GM21526 (cell line): Measurements from ENCODE around the gene KANK3.
"Not testable (repeated sequence)": the region's sequence is repeated elsewhere in the genome, so short reads cannot be mapped to it uniquely, and the experiment has no call there.

Source experiments
- ATAC-seq: cut with Tn5 transposase; IDR thresholded peaks from one replicate; pipeline ENCODE4 v1.9.1; 2021; ENCODE audit warnings: moderate library complexity; ENCODE audit not compliant: unreplicated experiment, low FRiP score

KANK3 gene

DNA sequence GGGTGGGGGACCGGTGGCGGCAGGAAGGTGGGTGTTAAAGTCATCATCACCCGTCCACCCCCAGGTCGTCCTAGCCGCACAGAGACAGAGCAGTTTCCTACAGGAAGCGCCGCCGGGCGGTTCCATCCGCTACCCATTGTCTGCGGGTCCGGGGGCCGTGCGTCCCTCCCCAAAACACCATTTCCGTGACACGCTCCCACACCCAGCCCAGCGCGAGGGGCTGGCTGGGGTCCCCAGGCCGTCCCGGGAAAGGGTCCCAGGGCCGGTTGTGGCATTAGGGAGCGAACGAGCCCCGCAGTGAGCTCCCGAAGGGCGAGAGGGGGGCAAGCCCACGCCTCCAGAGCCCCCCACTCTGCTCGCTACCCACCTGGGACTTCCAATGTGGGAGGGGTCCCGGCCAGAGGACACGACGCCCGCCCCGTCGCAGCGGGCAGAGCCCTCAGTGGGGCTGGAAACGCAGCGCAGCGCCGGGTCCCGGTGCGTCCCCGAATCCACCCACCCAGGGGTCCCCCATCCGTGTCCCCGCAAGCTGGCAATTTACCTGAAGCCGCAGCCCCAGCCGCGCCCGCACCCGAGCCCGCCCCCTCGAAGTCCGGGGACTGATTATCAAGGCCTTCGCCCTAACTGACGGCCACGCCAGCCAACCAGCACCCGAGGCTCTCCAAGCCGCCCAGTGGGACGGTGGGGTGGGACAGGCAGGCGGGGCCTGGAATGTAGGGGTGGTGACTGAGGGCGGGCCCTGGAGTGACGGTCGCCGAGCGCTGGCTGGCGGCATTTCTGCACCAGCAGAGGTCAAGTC, at the start of gene KANK3:
Gene KANK3 (minus strand): TSS at position 579 of the 799 bp plus-strand sequence. CDS start 5,434 bp downstream, outside the sequence.
- peak; percentile 73 for ATAC-seq

DNA sequence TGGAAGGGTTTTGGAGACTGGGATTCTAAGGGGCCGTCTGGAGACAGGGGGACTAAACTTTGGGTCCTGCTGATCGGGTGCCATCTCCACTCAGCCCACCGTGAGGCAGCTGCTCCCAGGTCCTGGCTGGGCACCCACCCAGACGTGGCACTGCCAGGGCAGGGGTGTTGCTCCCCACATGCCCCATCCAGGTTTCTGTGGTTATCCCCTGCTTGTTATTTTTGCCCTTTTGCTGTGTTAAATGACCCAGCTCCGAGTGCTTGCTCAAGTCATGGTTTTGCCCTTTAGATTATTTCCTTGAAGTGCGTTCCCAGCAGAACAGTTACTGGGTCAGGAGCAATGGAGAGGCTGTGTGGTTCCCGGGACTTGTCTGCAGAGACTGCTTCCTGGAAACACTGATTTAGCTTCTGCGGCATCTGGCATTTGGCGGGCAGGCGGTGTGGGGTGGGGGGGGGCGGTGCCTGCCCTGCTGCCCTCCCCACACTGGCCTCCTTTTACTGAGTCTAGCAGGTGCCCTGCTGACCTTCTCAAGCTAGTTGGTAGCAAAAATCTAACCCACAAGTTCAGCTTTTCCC, 49.0 kb upstream of the KANK3 start:
- no peak for ATAC-seq

GRCh38 chr19:8391198-8392016, 48.3 kb upstream of the KANK3 start:
- ATAC-seq = no peak

DNA sequence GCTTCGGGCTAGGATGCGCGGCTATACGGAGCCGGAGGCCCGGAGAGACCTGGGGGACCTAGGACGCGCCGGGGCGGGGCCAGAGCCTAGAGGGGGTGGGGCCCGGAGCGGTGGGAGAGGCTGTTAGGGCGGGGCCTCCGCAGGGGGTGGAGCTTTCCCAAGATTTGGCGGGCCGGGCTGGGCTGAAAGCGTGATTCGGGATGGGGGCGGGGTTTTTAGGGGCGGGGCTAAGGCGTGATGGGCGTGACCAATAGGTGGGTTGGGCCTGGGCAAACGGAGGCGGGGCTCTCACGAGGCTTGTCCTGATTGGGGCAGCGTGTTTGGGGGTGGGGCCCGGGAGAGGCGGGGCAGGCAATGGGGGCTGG, 47.5 kb upstream of the KANK3 start:
- ATAC-seq = peak; percentile 19

DNA sequence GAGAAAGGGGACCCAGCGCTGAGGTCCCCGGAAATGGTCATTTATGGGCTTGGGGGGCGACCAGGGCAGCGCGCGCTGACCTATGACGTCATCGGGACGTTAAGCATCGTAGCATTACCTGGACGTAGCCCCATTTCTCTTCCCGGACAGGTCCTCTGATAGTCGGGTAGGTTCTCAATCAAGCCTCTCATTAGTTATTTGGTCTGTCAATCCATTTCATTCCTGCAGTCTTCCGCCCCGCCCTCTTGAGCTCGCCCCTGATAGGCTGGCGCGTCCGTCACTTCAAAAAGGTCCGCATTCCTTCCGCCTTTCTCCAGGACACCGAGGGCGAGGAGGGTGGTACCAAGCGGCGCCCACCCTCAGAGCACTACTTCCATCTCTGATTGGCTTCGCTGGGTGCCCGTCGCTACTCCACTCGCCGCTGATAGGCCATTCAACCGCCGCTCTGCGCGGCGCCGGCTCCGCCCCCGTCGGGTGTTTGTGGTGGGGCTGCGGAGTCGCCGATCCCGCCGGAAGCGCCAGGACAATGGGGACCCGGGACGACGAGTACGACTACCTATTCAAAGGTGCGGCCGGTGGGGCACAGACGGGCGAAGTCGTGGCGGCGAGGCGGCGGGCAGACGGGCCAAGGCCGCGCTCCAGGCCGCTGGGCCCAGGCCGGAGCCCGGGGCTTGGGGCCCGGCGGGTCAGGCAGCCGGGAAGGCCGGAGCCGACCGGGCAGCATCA, 47.0 kb upstream of the KANK3 start, which contains the start of gene RAB11B:
Gene RAB11B (plus strand): TSS at position 470 of the 726 bp plus-strand sequence. CDS start 57 bp downstream, at position 527.
- ATAC-seq = peak; percentile 88

GRCh38 chr19:8388612-8388958, 45.5 kb upstream of the KANK3 start:
- ATAC-seq = no peak

DNA sequence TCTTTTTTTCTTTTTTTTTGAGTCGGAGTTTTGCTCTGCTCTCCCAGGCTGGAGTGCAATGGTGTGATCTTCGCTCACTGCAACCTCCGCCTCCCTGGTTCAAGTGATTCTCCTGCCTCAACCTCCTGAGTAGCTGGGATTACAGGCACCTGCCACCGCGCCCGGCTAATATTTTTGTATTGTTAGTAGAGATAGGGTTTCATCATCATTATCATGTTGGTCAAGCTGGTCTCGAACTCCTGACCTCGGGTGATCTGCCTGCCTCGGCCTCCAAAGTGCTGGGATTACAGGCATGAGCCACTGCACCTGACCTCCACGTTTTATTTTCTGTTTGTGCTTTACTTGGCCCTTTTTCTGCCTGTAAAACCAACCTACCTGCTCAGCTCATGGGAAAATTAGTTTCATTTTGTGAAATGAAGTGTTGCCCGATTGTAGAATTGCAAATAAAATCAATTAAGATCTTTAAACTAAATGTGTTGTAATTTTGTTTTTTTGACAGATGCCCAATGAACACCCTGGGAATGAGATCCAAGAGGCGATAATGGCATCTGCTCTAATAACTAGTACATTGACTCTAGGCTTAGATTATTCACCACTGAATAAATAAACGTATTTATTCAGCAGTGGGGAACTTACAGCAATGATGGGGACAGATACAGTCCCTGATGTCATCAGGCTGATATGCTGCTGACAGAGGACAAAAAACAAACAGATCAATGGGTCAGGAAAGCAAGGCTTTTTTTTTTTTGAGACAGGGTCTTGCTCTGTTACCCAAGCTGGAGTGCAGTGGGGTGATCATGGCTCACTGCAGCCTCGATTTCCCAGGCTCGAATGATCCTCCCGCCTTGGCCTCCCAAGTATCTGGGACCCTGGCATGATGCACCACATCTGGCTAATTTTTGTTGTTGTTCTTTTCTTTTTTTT, 44.9 kb upstream of the KANK3 start:
- no peak for ATAC-seq

GRCh38 chr19:8386990-8387389, 43.9 kb upstream of the KANK3 start:
- no peak for ATAC-seq

DNA sequence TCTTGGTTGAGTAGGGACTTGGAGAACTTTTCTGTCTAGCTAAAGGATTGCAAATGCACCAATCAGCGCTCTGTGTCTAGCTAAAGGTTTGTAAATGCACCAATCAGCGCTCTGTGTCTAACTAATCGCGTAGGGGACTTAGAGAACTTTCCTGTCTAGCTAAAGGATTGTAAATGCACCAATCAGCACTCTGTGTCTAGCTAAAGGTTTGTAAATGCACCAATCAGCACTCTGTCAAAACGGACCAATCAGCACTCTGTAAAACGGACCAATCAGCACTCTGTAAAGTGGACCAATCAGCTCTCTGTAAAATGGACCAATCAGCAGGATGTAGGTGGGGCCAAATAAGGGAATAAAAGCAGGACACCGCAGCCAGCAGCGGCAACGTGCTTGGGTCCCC, 43.4 kb upstream of the KANK3 start:
- not testable (repeated sequence) for ATAC-seq

DNA sequence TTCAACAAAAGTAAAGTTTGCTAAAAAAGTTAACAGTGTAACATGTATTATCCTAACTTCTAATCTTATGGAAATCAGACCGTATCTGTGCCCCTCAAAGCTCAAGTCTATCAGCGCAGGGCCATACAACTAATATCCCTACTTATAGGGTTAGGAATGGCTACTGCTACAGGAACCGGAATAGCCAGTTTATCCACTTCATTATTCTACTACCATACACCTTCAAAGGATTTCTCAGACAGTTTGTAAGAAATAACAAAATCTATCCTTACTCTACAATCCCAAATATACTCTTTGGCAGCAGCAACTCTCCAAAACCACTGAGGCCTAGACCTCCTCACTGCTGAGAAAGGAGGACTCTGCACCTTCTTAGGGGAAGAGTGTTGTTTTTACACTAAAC, 42.5 kb upstream of the KANK3 start:
- ATAC-seq = not testable (repeated sequence)

GRCh38 chr19:8385103-8385502, 42.0 kb upstream of the KANK3 start:
- ATAC-seq = not testable (repeated sequence)

DNA sequence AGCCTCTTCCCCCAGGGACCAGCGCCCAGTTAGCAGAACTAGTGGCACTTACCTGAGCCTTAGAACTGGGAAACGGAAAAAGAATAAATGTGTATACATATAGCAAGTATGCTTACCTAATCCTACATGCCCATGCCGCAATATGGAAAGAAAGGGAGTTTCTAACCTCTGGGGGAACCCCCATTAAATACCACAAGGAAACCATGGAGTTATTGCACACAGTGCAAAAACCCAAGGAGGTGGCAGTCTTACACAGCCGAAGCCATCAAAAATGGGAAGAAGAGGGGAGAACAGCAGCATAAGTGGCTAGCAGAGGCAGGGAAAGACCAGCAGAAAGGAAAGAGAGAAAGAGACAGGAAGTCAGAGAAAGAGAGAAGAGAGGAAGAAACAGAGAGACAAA, 41.5 kb upstream of the KANK3 start:
- ATAC-seq = not testable (repeated sequence)

- ATAC-seq = not testable (repeated sequence)
Observed at GRCh38 chr19:8379156-8379891, 36.3 kb upstream of the KANK3 start.

GRCh38 chr19:8377598-8377997, 34.5 kb upstream of the KANK3 start:
- no peak for ATAC-seq

GRCh38 chr19:8376373-8376974, 33.4 kb upstream of the KANK3 start:
- ATAC-seq = not testable (repeated sequence)

DNA sequence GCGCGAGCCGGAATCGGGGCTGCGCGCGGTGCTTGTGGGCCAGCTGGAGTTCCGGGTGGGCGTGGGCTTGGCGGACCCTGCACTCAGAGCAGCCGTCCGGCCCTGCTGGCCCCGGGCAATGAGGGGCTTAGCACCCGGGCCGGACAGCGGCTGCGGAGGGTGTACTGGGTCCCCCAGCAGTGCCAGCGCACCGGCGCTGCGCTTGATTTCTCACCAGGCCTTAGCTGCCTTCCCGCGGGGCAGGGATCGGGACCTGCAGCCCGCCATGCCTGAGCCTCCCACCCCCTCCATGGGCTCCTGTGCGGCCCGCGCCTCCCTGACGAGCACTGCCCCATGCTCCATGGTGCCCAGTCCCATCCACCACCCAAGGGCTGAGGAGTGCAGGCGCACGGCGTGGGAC, 32.7 kb upstream of the KANK3 start:
- not testable (repeated sequence) for ATAC-seq

- ATAC-seq = no peak
Observed at GRCh38 chr19:8373867-8374813, 31.1 kb upstream of the KANK3 start.
